HG03039 (cell line): Measurements from ENCODE around the gene MRPL36.

ENCODE experiments used
- ATAC-seq: cut with Tn5 transposase; IDR thresholded peaks from one replicate; pipeline ENCODE4 v1.9.1; 2021; ENCODE audit warnings: mild to moderate bottlenecking, moderate library complexity; ENCODE audit not compliant: unreplicated experiment

The MRPL36 gene

GRCh38 chr5:1751864-1752822 lies 47.5 kb downstream of the MRPL36 start:
- ATAC-seq, result no peak

- ATAC-seq, result no peak
Measured at GRCh38 chr5:1751026-1751863, 48.4 kb downstream of the MRPL36 start.

DNA sequence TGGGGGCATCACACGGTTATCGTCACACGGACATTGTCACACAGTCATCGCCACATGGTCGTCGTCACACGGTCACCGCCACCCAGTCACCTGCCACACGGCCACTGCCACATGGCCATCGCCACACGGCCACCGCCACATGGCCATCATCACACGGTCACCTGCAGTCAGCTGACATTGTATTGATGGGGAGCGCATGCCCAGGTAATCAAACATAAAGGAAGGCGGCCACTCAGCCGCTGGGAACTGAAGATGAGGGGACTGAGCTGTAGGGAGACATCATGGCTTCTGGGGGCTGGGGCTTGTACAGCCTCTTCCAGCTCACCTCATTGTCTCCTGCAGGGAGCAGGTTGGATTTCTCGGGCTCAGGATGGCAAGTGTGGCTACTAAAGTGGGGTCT lies 49.2 kb downstream of the MRPL36 start:
- ATAC-seq, result no peak

DNA sequence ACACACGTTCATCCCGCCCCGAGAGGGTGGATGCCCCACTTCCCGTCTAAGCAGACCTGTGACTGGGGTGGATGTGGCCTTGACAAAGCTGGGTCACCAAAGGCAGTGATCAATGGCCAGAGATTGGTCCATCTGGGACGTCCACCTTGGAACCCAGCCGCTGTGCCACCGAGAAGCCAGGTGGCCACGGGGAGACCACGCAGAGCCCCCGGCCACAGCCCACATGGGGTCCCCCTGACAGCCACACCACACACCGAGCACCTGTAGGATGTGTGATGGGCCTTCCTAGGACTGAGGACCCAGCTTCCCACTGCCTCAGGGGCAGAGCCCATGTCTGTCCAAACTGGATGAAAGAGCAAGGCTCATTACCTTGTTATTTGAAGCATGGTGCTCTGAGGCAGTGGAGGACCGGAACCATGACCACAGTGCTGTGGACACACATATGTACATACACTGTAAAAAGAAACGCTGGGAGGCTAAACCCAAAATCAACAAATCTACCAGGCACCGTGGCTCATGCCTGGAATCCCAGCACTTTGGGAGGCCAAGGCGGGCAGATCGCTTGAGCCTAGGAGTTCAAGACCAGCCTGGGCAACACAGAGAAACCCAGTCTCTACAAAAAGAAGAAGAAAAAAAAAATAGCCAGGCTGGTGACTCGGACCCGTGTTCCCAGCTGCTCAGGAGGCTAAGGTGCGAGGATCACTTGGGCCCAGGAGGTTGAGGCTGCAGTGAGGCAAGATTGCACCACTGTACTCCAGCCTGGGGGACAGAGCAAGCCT lies 50.1 kb downstream of the MRPL36 start:
- ATAC-seq, result no peak

- ATAC-seq, result no peak
Measured at GRCh38 chr5:1748845-1749244, 50.8 kb downstream of the MRPL36 start.
